ENCODE data around the gene PYURF. TPM values are rescaled to one million over a fixed set of nuclear protein-coding genes. Genes with fewer than 3 reads are reported as not detected.

PYURF gene
- total RNA-seq = 10 to 100 TPM; 50.4 to 77.1 (median 63.8) TPM

GRCh38 chr4:88523325-88524129, at the start of gene PYURF:
Gene PYURF, minus strand, starts transcription at chr4:88523776. Its CDS starts 76 bp downstream, at chr4:88523700.
- 1% methylated on average over 29 of the region's 68 CpGs; no CpG with 5 or more reads in 1 of the 2 donors for WGBS, 2 donors (ENCODE audit: low coverage in 1 of 2)
- Histone ChIP-seq H3K27me3 (no peaks in the 10 kb centered on the region), H3K27ac (peak within 1 kb of the TSS; percentile 91 to 96 (median 94)), H3K36me3 (peaks cover 0 to 8% (median 2%) of the 10 kb centered on the region in 4 donors), H3K4me1 (peaks cover 5 to 29% (median 9%) of the 10 kb centered on the region in 4 donors), H3K4me3 (peak within 1 kb of the TSS; percentile 51 to 92 (median 83)), H3K9me3 (no peaks in the 10 kb centered on the region)
- intact Hi-C loops (cut with DNase I; ENCODE audit: low total_unique reads) = no loop called here
- TF ChIP-seq POLR2AphosphoS5 (IDR thresholded peaks at IDR 0.05) = peak; percentile 81 to 91 (median 88)
- no peak for TF ChIP-seq EP300 (IDR thresholded peaks at IDR 0.05; ENCODE audit: low read depth)
- TF ChIP-seq POLR2A (IDR thresholded peaks at IDR 0.05) = peak; percentile 75
- in situ Hi-C loops (cut with MboI; ENCODE audit: low pct_ligation_motif_present in 1 of 4, low pct_unique_long_range_greater_than_20kb in 1 of 4, low sequenced_read_pairs in 3 of 4) = loop anchor here in 1 of 4 donors (25.0 kb wide), 2 partner anchors 161 to 486 kb away; no protein-coding TSS in a partner anchor
- peak; percentile 97 for DNase-seq

GRCh38 chr4:88570001-88570400, 46.4 kb upstream of the PYURF start:
- DNase-seq = no peak
- no peaks in the 10 kb centered on the region for H3K36me3 ChIP-seq
- in situ Hi-C loops (cut with MboI; ENCODE audit: low pct_ligation_motif_present in 1 of 4, low pct_unique_long_range_greater_than_20kb in 1 of 4, low sequenced_read_pairs in 3 of 4) (no loop called here), intact Hi-C loops (cut with DNase I; ENCODE audit: low total_unique reads) (no loop called here)
- TF ChIP-seq EP300 (IDR thresholded peaks at IDR 0.05; ENCODE audit: low read depth) (no peak), CTCF (IDR thresholded peaks at IDR 0.05) (no peak), POLR2AphosphoS5 (IDR thresholded peaks at IDR 0.05) (no peak), POLR2A (IDR thresholded peaks at IDR 0.05) (no peak)
- H3K4me3 ChIP-seq = no peak overlapping the region
- no peak overlapping the region for H3K27ac ChIP-seq
- no peaks in the 10 kb centered on the region for H3K9me3 ChIP-seq
- H3K4me1 ChIP-seq = no peaks in the 10 kb centered on the region
- H3K27me3 ChIP-seq = peaks cover 3% of the 10 kb centered on the region

- intact Hi-C loops (cut with DNase I; ENCODE audit: low total_unique reads) = no loop called here
- in situ Hi-C loops (cut with MboI; ENCODE audit: low pct_ligation_motif_present in 1 of 4, low pct_unique_long_range_greater_than_20kb in 1 of 4, low sequenced_read_pairs in 3 of 4) = no loop called here
- H3K9me3 ChIP-seq = no peaks in the 10 kb centered on the region
- no peak for DNase-seq
- H3K4me3 ChIP-seq = no peak overlapping the region
- H3K27ac ChIP-seq = no peak overlapping the region
- TF ChIP-seq POLR2AphosphoS5 (IDR thresholded peaks at IDR 0.05) (no peak), EP300 (IDR thresholded peaks at IDR 0.05; ENCODE audit: low read depth) (no peak), POLR2A (IDR thresholded peaks at IDR 0.05) (no peak), CTCF (IDR thresholded peaks at IDR 0.05) (no peak)
- no peaks in the 10 kb centered on the region for H3K4me1 ChIP-seq
- peaks cover 3% of the 10 kb centered on the region for H3K27me3 ChIP-seq
- 88 to 100% methylated on average over 1 of the region's 1 CpG for WGBS, 2 donors (ENCODE audit: low coverage in 1 of 2)
- H3K36me3 ChIP-seq = no peaks in the 10 kb centered on the region
Observed at GRCh38 chr4:88567591-88567990, 44.0 kb upstream of the PYURF start.

DNA sequence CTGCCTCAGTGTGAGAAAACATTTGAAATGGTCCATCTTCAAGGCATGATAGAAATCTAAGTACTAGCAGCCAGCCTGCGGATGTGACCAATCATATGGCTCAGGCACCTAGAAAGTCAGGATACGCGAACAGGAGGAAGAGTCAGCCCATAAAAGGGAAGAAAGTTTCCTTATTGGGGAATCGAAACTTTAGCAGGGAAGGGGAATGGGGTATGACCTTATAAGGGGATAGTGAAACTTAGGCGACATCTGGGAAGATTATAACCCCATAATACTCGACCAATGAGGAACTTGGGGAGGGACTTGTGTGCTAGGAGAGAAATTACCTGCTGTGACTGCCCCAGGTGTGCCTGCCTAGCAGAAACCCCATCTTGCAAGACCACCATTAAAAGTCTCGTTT, 26.2 kb upstream of the PYURF start:
- Histone ChIP-seq H3K4me1 (no peaks in the 10 kb centered on the region), H3K9me3 (no peaks in the 10 kb centered on the region), H3K27ac (no peak overlapping the region), H3K4me3 (no peak overlapping the region), H3K27me3 (no peaks in the 10 kb centered on the region), H3K36me3 (no peaks in the 10 kb centered on the region)
- intact Hi-C loops (cut with DNase I; ENCODE audit: low total_unique reads) = no loop called here
- TF ChIP-seq POLR2AphosphoS5 (IDR thresholded peaks at IDR 0.05) (no peak), POLR2A (IDR thresholded peaks at IDR 0.05) (no peak), CTCF (IDR thresholded peaks at IDR 0.05) (no peak), EP300 (IDR thresholded peaks at IDR 0.05; ENCODE audit: low read depth) (no peak)
- in situ Hi-C loops (cut with MboI; ENCODE audit: low pct_ligation_motif_present in 1 of 4, low pct_unique_long_range_greater_than_20kb in 1 of 4, low sequenced_read_pairs in 3 of 4) = loop anchor here (25.0 kb wide), 3 partner anchors 112 to 487 kb away; no protein-coding TSS in a partner anchor
- DNase-seq = no peak
- WGBS, 2 donors (ENCODE audit: low coverage in 1 of 2) = 81 to 85% methylated on average over 6 to 7 of the region's 7 CpGs

Data from transverse colon (tissue), 4 donors.